ENCODE results near the gene ELOVL6.

The ELOVL6 gene

GRCh38 chr4:110068248-110068647 is 130.2 kb downstream of the ELOVL6 start:
- WGBS, 2 experiments: 95 to 98% methylated on average over 8 of the region's 8 CpGs
- H3K9me3 ChIP-seq (ENCODE audit: control insufficient read depth, low read length): no peaks in the 10 kb centered on the region
- no peak overlapping the region for H3K4me3 ChIP-seq (ENCODE audit: insufficient read depth, low read depth, low read length)
- no peaks in the 10 kb centered on the region for H3K4me1 ChIP-seq (ENCODE audit: control insufficient read depth, insufficient read depth, low read length)
- H3K36me3 ChIP-seq (ENCODE audit: control insufficient read depth, insufficient read depth, low read length): no peaks in the 10 kb centered on the region
- H3K27me3 ChIP-seq (ENCODE audit: control insufficient read depth, insufficient read depth, low read length, poor library complexity, severe bottlenecking): no peaks in the 10 kb centered on the region
- no peak overlapping the region for H3K27ac ChIP-seq (ENCODE audit: insufficient read depth, low read depth, low read length, poor library complexity, severe bottlenecking)

GRCh38 chr4:110064934-110065333 is 133.5 kb downstream of the ELOVL6 start:
- WGBS, 2 experiments: 80 to 100% methylated on average over 1 of the region's 2 CpGs
- Histone ChIP-seq H3K27me3 (ENCODE audit: control insufficient read depth, insufficient read depth, low read length, poor library complexity, severe bottlenecking) (no peaks in the 10 kb centered on the region), H3K36me3 (ENCODE audit: control insufficient read depth, insufficient read depth, low read length) (no peaks in the 10 kb centered on the region)

GRCh38 chr4:110064295-110064694 is 134.1 kb downstream of the ELOVL6 start:
- H3K4me1 ChIP-seq (ENCODE audit: control insufficient read depth, insufficient read depth, low read length): no peaks in the 10 kb centered on the region
- H3K27me3 ChIP-seq (ENCODE audit: control insufficient read depth, insufficient read depth, low read length, poor library complexity, severe bottlenecking): no peaks in the 10 kb centered on the region
- 91 to 95% methylated on average over 1 of the region's 1 CpG for WGBS, 2 experiments
- no peaks in the 10 kb centered on the region for H3K9me3 ChIP-seq (ENCODE audit: control insufficient read depth, low read length)
- no peaks in the 10 kb centered on the region for H3K36me3 ChIP-seq (ENCODE audit: control insufficient read depth, insufficient read depth, low read length)
- H3K4me3 ChIP-seq (ENCODE audit: insufficient read depth, low read depth, low read length): no peak overlapping the region
- no peak overlapping the region for H3K27ac ChIP-seq (ENCODE audit: insufficient read depth, low read depth, low read length, poor library complexity, severe bottlenecking)

More at GRCh38 chr4:110064934-110065333, 133.5 kb downstream of the ELOVL6 start:
- Histone ChIP-seq H3K27ac (ENCODE audit: insufficient read depth, low read depth, low read length, poor library complexity, severe bottlenecking) (no peak overlapping the region), H3K9me3 (ENCODE audit: control insufficient read depth, low read length) (no peaks in the 10 kb centered on the region), H3K4me1 (ENCODE audit: control insufficient read depth, insufficient read depth, low read length) (no peaks in the 10 kb centered on the region), H3K4me3 (ENCODE audit: insufficient read depth, low read depth, low read length) (no peak overlapping the region)

- Histone ChIP-seq H3K27ac (ENCODE audit: insufficient read depth, low read depth, low read length, poor library complexity, severe bottlenecking) (no peak overlapping the region), H3K4me3 (ENCODE audit: insufficient read depth, low read depth, low read length) (no peak overlapping the region), H3K27me3 (ENCODE audit: control insufficient read depth, insufficient read depth, low read length, poor library complexity, severe bottlenecking) (no peaks in the 10 kb centered on the region)
Measured at GRCh38 chr4:110062166-110062565, 136.2 kb downstream of the ELOVL6 start.

GRCh38 chr4:110061076-110061475 is 137.3 kb downstream of the ELOVL6 start:
- no peaks in the 10 kb centered on the region for H3K9me3 ChIP-seq (ENCODE audit: control insufficient read depth, low read length)
- no peak overlapping the region for H3K27ac ChIP-seq (ENCODE audit: insufficient read depth, low read depth, low read length, poor library complexity, severe bottlenecking)
- no peaks in the 10 kb centered on the region for H3K36me3 ChIP-seq (ENCODE audit: control insufficient read depth, insufficient read depth, low read length)
- WGBS, 2 experiments: 80 to 93% methylated on average over 1 to 2 of the region's 2 CpGs
- no peak overlapping the region for H3K4me3 ChIP-seq (ENCODE audit: insufficient read depth, low read depth, low read length)
- no peaks in the 10 kb centered on the region for H3K27me3 ChIP-seq (ENCODE audit: control insufficient read depth, insufficient read depth, low read length, poor library complexity, severe bottlenecking)
- no peaks in the 10 kb centered on the region for H3K4me1 ChIP-seq (ENCODE audit: control insufficient read depth, insufficient read depth, low read length)

More at GRCh38 chr4:110062166-110062565, 136.2 kb downstream of the ELOVL6 start:
- no peaks in the 10 kb centered on the region for H3K9me3 ChIP-seq (ENCODE audit: control insufficient read depth, low read length)
- H3K4me1 ChIP-seq (ENCODE audit: control insufficient read depth, insufficient read depth, low read length): no peaks in the 10 kb centered on the region
- H3K36me3 ChIP-seq (ENCODE audit: control insufficient read depth, insufficient read depth, low read length): no peaks in the 10 kb centered on the region
- 94 to 99% methylated on average over 5 of the region's 5 CpGs for WGBS, 2 experiments

GRCh38 chr4:110059556-110060191 is 138.7 kb downstream of the ELOVL6 start:
- H3K4me1 ChIP-seq (ENCODE audit: control insufficient read depth, insufficient read depth, low read length): no peaks in the 10 kb centered on the region
- no peak overlapping the region for H3K4me3 ChIP-seq (ENCODE audit: insufficient read depth, low read depth, low read length)
- H3K27ac ChIP-seq (ENCODE audit: insufficient read depth, low read depth, low read length, poor library complexity, severe bottlenecking): no peak overlapping the region
- no peaks in the 10 kb centered on the region for H3K36me3 ChIP-seq (ENCODE audit: control insufficient read depth, insufficient read depth, low read length)
- WGBS, 2 experiments: 85 to 98% methylated on average over 3 of the region's 3 CpGs
- no peaks in the 10 kb centered on the region for H3K27me3 ChIP-seq (ENCODE audit: control insufficient read depth, insufficient read depth, low read length, poor library complexity, severe bottlenecking)
- no peaks in the 10 kb centered on the region for H3K9me3 ChIP-seq (ENCODE audit: control insufficient read depth, low read length)

GRCh38 chr4:110058677-110059076 is 139.7 kb downstream of the ELOVL6 start:
- Histone ChIP-seq H3K9me3 (ENCODE audit: control insufficient read depth, low read length) (no peaks in the 10 kb centered on the region), H3K27me3 (ENCODE audit: control insufficient read depth, insufficient read depth, low read length, poor library complexity, severe bottlenecking) (no peaks in the 10 kb centered on the region), H3K4me3 (ENCODE audit: insufficient read depth, low read depth, low read length) (no peak overlapping the region), H3K4me1 (ENCODE audit: control insufficient read depth, insufficient read depth, low read length) (no peaks in the 10 kb centered on the region), H3K27ac (ENCODE audit: insufficient read depth, low read depth, low read length, poor library complexity, severe bottlenecking) (no peak overlapping the region), H3K36me3 (ENCODE audit: control insufficient read depth, insufficient read depth, low read length) (no peaks in the 10 kb centered on the region)
- WGBS, 2 experiments: 83 to 100% methylated on average over 1 of the region's 1 CpG

- Histone ChIP-seq H3K9me3 (ENCODE audit: control insufficient read depth, low read length) (no peaks in the 10 kb centered on the region), H3K4me1 (ENCODE audit: control insufficient read depth, insufficient read depth, low read length) (no peaks in the 10 kb centered on the region), H3K27ac (ENCODE audit: insufficient read depth, low read depth, low read length, poor library complexity, severe bottlenecking) (no peak overlapping the region), H3K4me3 (ENCODE audit: insufficient read depth, low read depth, low read length) (no peak overlapping the region), H3K36me3 (ENCODE audit: control insufficient read depth, insufficient read depth, low read length) (peaks cover 5% of the 10 kb centered on the region), H3K27me3 (ENCODE audit: control insufficient read depth, insufficient read depth, low read length, poor library complexity, severe bottlenecking) (no peaks in the 10 kb centered on the region)
- 85 to 94% methylated on average over 3 of the region's 3 CpGs for WGBS, 2 experiments
Measured at GRCh38 chr4:110055158-110055768, 143.2 kb downstream of the ELOVL6 start.

- WGBS, 2 experiments: 82 to 89% methylated on average over 6 to 9 of the region's 9 CpGs
- H3K36me3 ChIP-seq (ENCODE audit: control insufficient read depth, insufficient read depth, low read length): peaks cover 5% of the 10 kb centered on the region
- H3K27me3 ChIP-seq (ENCODE audit: control insufficient read depth, insufficient read depth, low read length, poor library complexity, severe bottlenecking): no peaks in the 10 kb centered on the region
- H3K4me3 ChIP-seq (ENCODE audit: insufficient read depth, low read depth, low read length): no peak overlapping the region
- H3K27ac ChIP-seq (ENCODE audit: insufficient read depth, low read depth, low read length, poor library complexity, severe bottlenecking): no peak overlapping the region
- no peaks in the 10 kb centered on the region for H3K9me3 ChIP-seq (ENCODE audit: control insufficient read depth, low read length)
- no peaks in the 10 kb centered on the region for H3K4me1 ChIP-seq (ENCODE audit: control insufficient read depth, insufficient read depth, low read length)
Measured at GRCh38 chr4:110049951-110050925, 148.2 kb downstream of the ELOVL6 start.

GRCh38 chr4:110046588-110047049 is 151.8 kb downstream of the ELOVL6 start:
- Histone ChIP-seq H3K4me1 (ENCODE audit: control insufficient read depth, insufficient read depth, low read length) (peaks cover 9% of the 10 kb centered on the region), H3K36me3 (ENCODE audit: control insufficient read depth, insufficient read depth, low read length) (peaks cover 5% of the 10 kb centered on the region), H3K27ac (ENCODE audit: insufficient read depth, low read depth, low read length, poor library complexity, severe bottlenecking) (no peak overlapping the region), H3K27me3 (ENCODE audit: control insufficient read depth, insufficient read depth, low read length, poor library complexity, severe bottlenecking) (no peaks in the 10 kb centered on the region), H3K4me3 (ENCODE audit: insufficient read depth, low read depth, low read length) (no peak overlapping the region), H3K9me3 (ENCODE audit: control insufficient read depth, low read length) (no peaks in the 10 kb centered on the region)
- WGBS, 2 experiments: 91 to 98% methylated on average over 5 of the region's 5 CpGs

Data from ectodermal cell (in vitro differentiated cells).